GM18909 (cell line): ENCODE results near the gene MAP3K3.
A peak's percentile ranks its signal among the peaks of the same experiment; 100 is the strongest.

ENCODE experiments used
- ATAC-seq: cut with Tn5 transposase; IDR thresholded peaks from one replicate; pipeline ENCODE4 v1.9.1; 2021; ENCODE audit warnings: mild to moderate bottlenecking; ENCODE audit not compliant: unreplicated experiment, poor library complexity

MAP3K3 gene

GRCh38 chr17:63689479-63689878 is 67.3 kb downstream of the MAP3K3 start:
- ATAC-seq, result no peak

GRCh38 chr17:63692195-63692816 is 70.1 kb downstream of the MAP3K3 start:
- no peak for ATAC-seq

- ATAC-seq, result no peak
Observed at GRCh38 chr17:63693411-63694113, 71.3 kb downstream of the MAP3K3 start.

GRCh38 chr17:63694229-63694949 is 72.2 kb downstream of the MAP3K3 start:
- ATAC-seq, result no peak

- no peak for ATAC-seq
Observed at GRCh38 chr17:63694950-63695773, 72.9 kb downstream of the MAP3K3 start.

- ATAC-seq, result no peak
Observed at GRCh38 chr17:63695889-63696288, 73.7 kb downstream of the MAP3K3 start.

GRCh38 chr17:63696381-63696961 is 74.3 kb downstream of the MAP3K3 start:
- ATAC-seq, result no peak

GRCh38 chr17:63697341-63698286 is 75.4 kb downstream of the MAP3K3 start:
- peak; percentile 30 for ATAC-seq

- ATAC-seq, result no peak
Observed at GRCh38 chr17:63698381-63698885, 76.2 kb downstream of the MAP3K3 start.

- peak; percentile 28 for ATAC-seq
Observed at GRCh38 chr17:63698886-63699637, 76.8 kb downstream of the MAP3K3 start.

GRCh38 chr17:63699638-63700527 is 77.7 kb downstream of the MAP3K3 start, which contains the start of gene LIMD2:
LIMD2 (minus strand) TSS chr17:63700125; CDS start chr17:63699298, 827 bp downstream.
- peak; percentile 20 for ATAC-seq

GRCh38 chr17:63700528-63701455 is 78.6 kb downstream of the MAP3K3 start:
- peak; percentile 12 for ATAC-seq

- ATAC-seq, result no peak
Observed at GRCh38 chr17:63701456-63701820, 79.2 kb downstream of the MAP3K3 start.

GRCh38 chr17:63701868-63702720 is 79.9 kb downstream of the MAP3K3 start:
- ATAC-seq, result no peak

- no peak for ATAC-seq
Observed at GRCh38 chr17:63702721-63703015, 80.5 kb downstream of the MAP3K3 start.
